GM19463 (cell line): ENCODE results near the gene SYT6.
A peak's percentile ranks its signal among the peaks of the same experiment; 100 is the strongest.

Source experiments
- ATAC-seq: cut with Tn5 transposase; IDR thresholded peaks from one replicate; pipeline ENCODE4 v1.9.1; 2021; ENCODE audit warnings: mild to moderate bottlenecking, moderate library complexity; ENCODE audit not compliant: unreplicated experiment

The SYT6 gene

DNA sequence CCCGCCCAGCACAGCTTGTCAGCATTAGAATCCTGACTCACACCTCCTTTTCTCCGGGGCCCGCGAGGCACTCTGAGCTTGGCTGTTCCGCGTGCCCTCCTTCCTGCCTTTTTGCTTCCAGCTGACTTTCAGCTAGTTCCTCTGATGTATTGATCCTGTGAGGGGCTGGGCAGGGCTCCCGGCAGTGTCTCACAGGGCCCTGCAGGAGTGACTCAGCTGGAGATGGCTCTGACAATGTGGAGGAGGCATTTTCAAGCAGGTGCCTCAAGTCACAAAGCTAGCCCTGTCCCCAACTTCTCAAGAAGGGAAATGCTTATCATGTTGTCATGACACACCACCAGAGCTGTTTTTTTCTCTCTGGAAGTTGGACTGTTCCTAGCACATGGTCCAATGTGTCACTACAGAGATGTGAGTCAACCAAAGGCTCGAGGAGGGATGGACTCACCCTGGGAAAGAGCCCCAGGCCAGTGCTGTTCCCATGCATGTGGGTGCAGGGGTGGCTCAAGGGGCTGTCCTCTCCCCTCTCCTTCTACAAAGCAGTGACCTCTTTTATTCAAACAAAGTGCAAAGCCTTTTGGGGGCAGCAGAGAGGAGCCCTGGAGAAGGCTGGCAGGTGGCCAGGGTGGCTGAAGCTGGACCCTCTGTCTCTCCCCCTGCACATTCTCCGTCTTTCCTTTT is 30.6 kb downstream of the SYT6 start:
- no peak for ATAC-seq

DNA sequence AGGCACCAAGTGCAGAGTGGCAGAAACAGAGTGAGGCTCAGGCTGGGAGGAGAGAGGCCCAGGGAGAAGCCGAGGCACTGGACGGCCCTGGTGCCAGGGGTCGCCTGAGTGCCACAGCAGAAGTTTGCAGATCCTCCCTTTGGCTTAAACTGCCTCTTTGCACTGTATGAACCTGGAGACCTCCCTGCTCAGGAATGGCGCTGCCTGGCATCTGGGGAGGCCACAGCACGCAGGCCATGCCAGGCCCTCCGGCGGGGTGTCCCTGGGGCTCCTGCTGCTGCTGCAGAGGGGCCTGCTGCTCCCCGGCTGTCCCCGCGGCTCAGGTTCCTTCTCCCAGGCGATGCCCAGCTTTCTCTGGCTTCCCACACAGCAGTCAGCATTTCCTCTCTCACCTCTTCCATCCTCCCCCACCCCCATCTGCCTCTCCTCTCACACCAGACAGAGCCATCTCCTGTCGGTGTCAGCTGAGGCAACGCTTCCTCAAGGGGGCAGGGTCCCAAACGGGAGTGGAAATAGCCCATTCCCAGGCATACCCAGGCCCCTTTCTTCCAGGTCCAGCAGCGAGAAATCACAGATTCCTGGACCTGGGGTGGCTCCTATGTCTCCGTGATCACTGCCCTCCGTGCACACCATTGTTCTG is 35.2 kb downstream of the SYT6 start:
- no peak for ATAC-seq

DNA sequence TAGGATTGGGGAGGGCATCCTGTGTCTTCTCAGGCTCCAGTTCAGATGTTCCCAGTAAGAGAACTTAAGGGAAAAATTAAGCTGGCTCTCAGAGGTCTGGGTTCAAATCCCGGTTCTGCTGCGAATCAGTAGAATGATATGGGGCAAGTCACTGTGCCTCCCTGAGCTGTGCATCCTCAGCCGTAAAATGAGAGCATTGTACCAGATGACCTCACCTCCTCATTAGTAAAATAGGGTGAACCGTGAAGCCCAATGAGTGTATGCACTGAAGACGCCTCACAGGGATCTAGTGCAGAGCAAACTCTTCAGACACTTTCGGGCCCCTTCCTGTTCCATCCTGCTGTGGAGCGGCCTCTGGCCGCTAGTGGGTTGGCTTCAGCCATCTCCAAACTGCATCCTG is 36.0 kb downstream of the SYT6 start:
- no peak for ATAC-seq

DNA sequence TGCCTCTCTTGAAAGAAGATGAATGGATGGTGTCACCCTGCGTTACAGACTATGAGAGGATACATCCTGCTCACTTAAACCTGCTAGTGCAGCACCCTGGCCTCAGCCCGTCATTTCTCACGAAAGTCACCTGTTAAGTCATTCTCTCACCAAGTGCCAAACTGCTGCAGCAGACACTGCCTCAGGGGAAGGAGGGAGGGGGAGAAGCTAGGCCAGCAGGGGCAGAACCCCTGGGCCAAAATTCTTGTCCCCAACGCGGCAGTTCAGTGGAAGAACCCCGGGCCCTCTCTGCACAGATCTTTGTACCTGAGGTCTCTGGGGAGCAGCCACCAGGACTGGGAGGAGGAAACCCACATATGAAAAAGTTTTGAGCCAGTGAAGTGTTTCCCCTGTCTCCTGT is 37.6 kb downstream of the SYT6 start:
- ATAC-seq, result no peak

DNA sequence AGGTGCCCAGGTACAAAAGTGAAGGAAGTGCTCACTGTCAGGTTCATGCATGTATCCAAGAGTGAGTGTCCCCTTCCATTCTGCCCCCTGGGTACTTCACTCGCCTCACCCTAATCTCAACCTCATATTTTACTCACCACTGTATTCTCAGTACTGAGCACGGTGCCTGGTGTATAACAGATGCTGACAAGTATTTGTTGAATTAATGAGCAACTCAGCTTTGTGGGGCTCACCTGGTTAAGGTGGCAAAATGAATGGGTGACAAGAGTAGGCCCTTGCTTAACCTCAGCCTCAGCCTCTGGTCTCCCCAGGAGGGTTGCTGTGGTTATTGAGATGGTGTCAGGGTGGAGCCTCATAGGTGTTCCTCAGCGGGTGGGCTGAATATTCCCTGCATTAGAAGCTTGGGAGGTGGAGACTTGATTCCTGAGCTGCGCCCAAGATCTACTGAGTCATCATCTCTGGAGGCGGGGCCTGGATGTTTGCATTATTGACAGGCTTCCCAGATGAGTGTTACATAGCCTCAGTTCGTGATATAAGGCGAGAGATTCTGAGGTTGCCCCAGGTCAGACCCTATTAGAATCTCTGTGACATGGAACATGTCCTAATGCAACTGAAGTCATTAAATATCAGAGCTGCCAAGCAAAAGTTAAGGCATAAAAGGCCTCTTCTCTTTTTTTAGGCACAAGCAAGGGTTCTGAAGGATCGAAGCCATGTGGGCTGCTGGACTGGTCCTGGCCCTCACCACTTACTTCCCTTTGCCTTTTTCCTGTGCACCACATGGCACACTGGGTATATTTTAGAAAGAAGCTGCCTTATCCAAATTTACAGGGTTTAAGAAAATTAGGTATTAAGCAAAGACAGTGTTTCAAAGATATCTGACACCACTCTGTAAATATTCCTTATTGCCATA is 39.2 kb downstream of the SYT6 start:
- no peak for ATAC-seq

DNA sequence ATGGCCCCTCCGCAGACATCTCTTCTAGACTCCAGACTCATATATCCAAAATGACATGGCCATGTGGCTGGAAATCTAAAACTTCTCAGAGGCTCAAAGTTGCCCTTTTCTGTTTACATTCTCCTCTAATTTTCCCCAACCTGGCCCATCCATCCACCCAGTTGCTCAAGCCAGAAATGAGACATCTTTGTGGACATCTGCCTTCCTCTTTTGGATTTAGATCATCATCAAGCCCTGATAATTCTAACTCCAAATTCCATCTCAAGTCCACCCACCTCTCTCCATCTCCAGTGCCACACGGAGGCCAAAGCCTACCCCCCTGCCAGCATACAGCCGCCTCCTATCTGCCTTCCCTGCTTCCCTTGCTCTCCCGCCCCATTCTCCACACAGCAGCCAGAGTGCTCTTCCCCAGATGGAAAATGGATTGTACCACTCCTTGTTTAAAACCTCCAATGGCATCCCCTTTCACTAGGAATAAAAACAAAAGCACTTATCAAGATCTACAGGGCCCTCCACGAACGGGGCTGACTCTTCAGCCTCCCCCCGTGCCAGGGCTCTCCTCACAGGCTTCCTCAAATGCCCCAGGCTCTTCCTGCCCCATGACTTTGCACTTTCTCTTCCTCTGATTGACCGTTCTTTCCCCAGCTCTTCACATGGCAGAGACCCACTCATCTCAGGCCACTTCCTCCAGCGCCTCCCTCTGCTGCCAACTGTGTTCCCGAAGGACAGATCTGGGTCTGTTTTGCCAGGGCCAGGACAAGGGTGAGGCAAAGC is 40.1 kb downstream of the SYT6 start:
- ATAC-seq, result no peak

DNA sequence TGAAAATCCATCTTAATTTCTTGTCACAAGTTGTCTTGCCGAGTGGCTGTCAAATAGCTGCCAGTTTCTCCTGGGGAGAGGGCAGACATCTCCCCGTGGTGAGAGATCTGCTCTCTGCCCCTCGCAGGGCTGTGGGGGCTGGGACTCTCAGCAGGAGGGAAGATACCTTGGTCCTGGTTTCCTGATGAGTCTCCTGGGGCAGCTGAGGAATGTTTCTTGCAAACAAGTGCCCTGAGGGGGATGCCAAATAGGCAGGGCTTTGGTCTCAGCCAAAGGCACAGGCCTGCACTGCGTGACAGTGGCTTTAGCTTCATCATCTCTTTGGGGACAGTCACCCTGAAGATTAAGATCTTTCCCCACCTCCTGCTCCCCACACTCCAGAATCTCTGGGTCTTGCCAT is 40.9 kb downstream of the SYT6 start:
- no peak for ATAC-seq

DNA sequence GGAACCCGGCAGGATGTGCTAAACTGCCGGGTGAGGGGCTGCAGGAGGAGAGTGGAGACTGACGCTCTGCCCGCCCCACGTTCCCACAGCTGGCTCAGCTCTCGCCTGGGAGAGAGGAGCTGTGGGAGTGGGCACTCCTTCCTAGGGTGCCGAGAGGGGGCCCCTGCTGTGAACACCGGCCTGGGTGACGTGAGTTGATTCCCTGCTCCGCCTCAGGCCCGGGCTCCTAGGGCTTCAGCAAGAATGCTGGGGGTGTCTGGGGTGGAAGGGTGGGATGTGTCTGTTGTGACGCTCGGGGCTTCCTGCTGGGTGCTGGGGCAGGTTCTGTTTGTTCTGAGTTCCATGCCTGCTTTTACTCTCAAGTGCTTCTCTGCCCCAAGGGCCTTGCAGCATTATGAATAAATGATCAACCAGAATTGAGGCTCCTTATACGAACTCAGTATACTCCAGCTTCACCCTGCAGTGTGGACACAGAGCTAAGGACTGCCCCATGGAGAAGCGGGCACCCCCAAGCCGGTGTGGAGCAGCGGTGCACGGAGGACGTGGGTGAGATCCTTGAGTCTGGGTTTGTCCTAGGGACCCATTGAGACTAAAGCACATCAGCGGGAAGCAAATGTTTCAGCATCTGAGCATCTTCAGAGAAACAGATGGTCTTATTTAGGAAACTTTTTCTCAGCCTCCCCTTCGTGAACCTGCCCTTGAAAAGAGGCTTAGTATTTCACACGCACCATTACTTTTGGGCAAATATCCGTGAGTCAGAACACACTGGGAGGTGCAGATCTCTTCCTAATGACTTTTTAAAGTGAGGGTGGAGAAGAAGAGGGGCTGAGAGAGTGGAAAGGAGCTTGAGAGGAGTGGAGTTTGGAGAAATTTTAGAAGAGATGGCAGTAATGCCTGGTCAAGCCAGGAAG is 41.7 kb downstream of the SYT6 start:
- ATAC-seq, result no peak

DNA sequence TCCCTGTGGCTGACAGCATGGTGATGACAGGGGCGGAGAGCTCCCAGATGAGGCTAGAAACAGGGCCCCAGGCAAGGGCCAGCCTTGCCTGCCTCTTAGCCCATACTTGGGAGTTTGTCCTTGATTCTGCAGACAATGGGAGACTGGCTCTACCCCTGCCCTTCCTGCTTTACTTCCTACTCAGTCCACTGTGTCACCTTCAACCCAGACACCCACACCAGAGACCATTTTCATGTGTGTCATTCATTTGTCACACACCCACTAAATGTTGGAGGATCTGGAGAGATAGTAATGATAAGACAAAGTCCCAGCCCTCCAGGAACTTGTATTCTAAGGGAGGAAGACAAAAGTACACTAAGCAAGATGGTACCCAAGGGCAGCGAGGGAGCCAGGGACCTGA is 43.7 kb downstream of the SYT6 start:
- ATAC-seq, result no peak

DNA sequence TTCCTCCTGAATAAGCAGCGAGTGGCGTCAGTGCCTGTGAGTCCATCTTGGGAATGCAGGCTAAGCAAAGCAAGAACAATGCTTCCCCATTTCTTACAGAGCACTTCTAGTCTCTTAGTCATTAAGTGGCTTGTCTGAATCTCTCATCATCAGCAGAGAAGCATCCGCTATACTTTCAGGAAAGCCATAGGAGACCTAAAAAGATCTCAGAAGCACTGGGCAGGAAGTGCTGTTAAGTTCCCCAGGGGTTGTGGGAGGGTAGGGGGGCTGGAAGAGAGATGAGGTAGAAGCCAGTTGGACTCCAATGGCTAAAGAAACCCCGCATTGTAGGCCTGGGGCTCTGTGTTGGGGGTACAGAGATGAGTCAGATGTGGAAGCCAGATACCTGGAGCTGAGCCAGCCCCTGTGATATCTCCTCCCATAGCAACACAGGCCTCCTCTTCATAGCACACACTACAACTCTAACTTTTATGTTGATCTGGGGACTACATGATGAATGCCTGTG is 44.9 kb downstream of the SYT6 start:
- peak; percentile 81 for ATAC-seq

DNA sequence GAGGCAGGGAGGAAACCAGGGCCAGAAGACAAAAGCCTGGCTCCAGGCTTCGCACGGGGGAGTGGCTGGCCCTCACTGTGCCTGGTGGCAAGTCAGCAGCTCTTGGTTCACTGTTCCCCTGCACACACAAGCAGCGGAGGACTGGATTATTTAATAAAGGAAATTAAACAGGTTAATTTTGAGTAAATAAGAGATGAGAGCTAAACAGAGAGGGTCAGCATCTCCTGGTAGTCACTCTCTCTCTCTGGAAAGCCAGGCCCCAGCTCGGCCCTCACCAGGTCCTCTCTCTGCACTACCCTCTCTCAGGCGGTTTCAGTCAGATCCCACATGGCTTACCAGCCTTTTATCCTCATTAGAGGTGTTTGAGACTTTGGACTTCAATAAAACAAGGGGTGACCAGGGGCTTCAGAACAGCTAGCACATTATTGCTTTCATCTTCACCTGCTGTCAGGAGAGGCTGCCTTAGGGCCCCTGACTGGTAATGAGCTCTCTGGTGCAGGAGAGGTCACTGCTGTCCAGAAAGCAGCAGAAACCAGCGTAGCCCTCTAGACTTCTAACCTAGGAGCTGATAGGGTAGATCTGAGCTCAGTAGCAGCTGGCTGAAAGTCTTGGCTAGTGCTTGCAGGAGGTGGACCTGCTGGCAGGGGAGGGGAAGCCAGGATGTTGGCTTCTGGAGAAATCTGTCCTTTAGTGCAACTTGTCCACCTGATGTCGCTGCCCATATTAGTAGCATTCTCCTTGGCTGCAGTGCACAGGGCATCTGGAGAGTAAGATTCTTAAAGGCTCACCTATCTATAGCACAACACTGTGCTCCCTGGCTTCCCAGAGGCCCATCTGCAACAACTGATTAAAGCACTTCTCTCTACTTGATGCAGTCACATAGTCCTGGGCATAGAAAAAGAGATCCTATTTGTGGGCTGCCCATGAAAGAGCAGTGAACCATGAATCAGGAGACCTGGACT is 45.9 kb downstream of the SYT6 start:
- ATAC-seq, result no peak

DNA sequence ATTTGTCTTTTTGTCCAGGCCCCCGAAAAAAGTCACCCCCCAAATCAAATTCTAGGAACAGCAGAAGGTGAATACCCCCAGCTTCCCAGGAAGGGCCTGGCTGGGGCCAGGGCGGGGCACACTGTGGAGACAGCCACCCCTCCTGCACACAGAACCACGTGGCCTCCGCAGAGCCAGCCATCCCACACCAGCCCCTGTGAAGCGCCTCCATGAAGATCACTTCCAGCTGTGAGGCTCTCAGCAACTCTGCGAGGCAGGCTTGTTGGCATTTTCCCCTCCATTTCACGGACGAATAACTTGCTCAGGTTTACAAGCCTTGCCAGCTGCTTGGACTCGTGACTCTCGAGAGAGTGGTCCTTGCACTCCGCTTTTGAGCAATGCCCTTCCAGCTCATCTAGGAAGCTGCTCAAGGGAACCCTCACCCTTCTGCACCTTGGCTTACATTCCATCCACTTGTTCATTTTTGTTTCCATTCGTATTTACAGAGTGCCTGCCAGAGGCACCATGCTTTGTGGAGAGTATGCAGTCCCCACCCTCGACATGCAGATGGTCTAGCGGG is 48.2 kb downstream of the SYT6 start:
- ATAC-seq, result no peak

DNA sequence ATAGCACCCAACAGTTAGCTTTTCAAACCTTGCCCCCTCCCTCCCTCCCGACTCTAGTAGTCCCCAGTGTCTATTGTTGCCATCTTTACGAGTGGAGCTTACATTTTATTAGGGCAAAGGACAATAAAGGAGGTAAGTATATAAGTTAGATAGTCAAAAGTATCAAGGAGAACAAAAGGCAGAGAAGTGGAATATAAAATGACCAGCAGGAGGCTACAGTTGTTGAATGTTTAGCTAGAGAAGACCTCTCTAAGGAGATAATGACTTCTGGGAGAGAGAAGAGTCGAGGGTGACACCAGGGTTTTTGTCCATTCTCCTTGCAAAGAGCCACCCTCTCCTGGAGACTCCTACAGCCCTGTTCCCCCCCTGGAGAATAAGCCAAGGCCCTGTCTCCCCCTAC is 48.7 kb downstream of the SYT6 start:
- no peak for ATAC-seq

DNA sequence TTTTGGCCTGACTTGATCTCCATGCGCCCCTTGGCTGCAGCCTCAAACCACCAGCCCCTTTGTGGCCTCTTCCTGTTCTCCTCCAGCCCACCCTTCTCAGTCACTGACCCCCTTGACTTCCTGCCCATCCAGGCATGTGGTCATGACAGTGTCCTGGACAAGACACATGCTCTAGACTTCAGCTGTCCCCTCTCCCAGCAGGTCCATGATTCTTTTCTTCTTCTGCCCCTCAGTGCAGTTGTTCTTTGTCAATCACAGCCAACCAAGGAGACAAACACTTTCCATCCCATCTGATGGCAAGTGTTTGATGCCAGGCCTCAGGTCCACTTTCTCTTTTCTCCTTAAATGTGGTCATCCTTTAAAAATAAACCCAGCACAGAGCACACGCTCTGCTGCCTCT is 49.7 kb downstream of the SYT6 start:
- no peak for ATAC-seq

DNA sequence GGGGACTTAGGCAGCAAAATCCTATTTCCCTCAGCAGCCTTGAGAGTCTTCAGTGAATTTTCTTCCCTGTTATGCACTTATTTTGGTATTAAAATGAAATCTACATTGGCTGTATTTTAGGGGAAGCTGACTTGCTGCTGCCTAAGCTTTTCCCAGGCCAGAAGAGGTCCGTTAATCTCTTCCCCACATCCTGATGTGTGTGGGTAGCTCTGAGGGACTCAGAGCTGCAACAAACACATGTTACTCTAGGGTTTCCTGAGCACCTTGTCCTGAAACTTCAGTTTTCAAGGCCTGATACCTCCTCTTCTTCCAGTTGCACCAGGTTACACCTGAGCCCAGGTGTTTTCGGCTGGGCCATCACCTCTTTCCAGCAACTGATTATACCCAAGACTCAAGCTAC is 51.5 kb downstream of the SYT6 start:
- no peak for ATAC-seq

DNA sequence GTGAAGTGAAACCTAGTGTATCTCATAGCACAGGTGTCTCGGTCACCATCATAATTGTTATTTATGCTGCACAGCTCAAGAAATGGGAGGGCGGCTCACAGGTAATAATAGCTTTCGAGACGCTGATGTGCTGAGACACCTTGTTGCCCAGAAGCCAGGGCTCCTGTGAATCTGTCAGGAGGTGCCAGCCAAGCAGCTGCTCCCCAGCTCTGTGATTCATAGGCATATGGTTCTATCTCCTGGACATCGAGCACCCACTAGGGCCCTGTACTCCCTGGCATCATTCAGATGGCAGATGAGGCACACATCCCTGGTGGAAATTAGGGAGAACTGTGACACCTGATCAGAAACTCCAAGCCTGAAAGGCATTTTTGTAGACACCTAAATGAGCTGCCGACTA is 53.5 kb downstream of the SYT6 start:
- ATAC-seq, result no peak

DNA sequence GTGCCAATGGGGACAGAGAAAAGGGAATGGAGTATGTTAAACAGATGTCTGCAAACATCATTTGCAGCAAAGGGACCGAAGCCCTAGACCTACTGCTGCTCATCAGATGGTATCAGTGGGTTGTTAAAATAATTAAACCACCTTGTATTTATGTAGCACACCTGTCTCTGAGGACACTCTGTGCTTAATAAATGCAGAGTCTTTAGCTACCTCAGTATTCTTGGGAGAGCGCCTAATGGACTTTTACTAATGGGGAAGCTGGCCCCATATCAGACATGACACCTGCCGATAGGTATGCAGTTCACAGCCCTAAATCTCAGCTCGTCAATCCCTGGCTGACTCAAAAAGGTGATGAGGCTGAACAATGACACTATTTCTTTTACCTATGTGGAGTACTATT is 54.4 kb downstream of the SYT6 start:
- no peak for ATAC-seq

DNA sequence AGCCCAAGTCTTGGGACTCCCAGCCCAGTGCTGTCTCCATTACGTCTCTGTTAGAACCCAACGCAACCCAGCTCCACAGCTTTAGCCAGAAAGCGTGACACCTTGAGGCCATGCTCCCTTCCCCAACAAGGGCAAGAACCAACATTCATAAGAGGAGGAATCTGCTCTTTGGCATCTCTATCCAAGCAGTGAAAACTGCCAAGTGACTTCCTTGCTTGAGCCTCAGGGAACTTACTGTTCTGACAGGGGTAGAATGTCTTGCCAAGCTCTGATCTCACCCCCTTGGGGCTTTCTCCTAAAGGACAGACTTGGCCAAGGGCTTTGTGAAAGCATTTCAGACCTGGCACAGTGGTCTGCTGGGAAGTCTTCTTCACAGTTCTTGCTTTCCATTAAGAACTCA is 56.6 kb downstream of the SYT6 start:
- ATAC-seq, result no peak

DNA sequence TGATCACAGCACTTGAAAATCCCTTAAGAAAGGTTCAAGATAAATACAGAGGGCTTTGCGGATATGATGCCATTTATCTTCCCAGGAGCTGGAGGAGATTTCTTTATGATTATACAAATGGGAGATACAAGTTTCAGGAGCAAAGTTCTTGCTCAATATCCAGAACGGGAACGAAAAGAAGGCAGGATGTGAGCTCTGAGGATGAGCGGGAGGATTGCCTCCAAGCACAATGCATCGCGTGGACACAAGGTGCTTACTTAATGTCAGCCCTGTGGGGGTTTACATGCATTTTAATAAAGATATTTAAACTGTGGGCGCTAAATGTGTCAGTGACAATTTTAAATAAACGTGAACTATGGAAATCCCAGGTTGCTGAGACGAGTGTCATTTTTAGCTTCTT is 59.0 kb downstream of the SYT6 start:
- no peak for ATAC-seq
